ENCODE measurements around the gene CHST3. TPM values are rescaled to one million over a fixed set of nuclear protein-coding genes. Genes with fewer than 3 reads are reported as not detected.

CHST3 gene
- total and polyA plus RNA-seq, 9 of the 15 experiments (the other 6 are each of a cell fraction or from before 2014, with no cell fraction given), result 0.01 to 1.3 (median 0.15) TPM

GRCh38 chr10:72037811-72038210 is 73.6 kb downstream of the CHST3 start:
- no peaks in the 10 kb centered on the region for H3K36me3 ChIP-seq (ENCODE audit: control insufficient read depth, insufficient read depth, low read length)
- no peak for FAIRE-seq
- TF ChIP-seq STAT5B (CRISPR knock-in tag; IDR thresholded peaks at IDR 0.05) (no peak), SMARCB1 (IDR thresholded peaks at IDR 0.05; ENCODE audit: insufficient read length, low read depth) (no peak), ZNF316 (IDR thresholded peaks at IDR 0.05) (no peak), ETS2 (tag; IDR thresholded peaks at IDR 0.05; ENCODE audit: borderline replicate concordance, poor library complexity, severe bottlenecking) (no peak), PATZ1 (CRISPR knock-in tag; IDR thresholded peaks at IDR 0.05; ENCODE audit: borderline replicate concordance) (no peak), STAT5A (IDR thresholded peaks at IDR 0.05; ENCODE audit: borderline replicate concordance, low read length) (no peak)
- no peaks in the 10 kb centered on the region for H3K79me2 ChIP-seq (ENCODE audit: control insufficient read depth, insufficient read depth, low read length)
- no peaks in the 10 kb centered on the region for H3K9me1 ChIP-seq (ENCODE audit: control insufficient read depth, insufficient read depth, low read length)
- H3K9ac ChIP-seq (ENCODE audit: insufficient read depth in 1 of 2, low read depth in 2 of 2, low read length in 2 of 2), result no peak overlapping the region
- ChIA-PET CTCF (ENCODE audit: low intra/inter-chr PET ratio) (no interaction called here), POLR2A (interaction anchor here (0.7 kb wide), 1 partner anchor 11 kb away, joined by 5 read pairs; no protein-coding TSS in a partner anchor)
- H3K9me3 ChIP-seq (replicated peaks; ENCODE audit: control insufficient read depth, insufficient read depth, low read depth, low read length), result no peaks in the 10 kb centered on the region
- no peak for ATAC-seq
- in situ Hi-C loops (cut with MboI), result no loop called here
- H3K27ac ChIP-seq (ENCODE audit: extremely low read depth, low read depth, low read length), result no peak overlapping the region
- DNase-seq (ENCODE audit: extremely low read depth in 1 of 4, low spot score in 3 of 4), result no peak
- H3K4me3 ChIP-seq, result no peak overlapping the region
- H3K27me3 ChIP-seq (ENCODE audit: control insufficient read depth in 2 of 2, insufficient read depth in 2 of 2, low read length in 2 of 2), result peaks cover 0 to 38% of the 10 kb centered on the region in 2 experiments; a peak in 3 of 5 replicates
- BruUV-seq (replicated peaks), result no TSS peak
- H4K20me1 ChIP-seq (replicated peaks; ENCODE audit: control insufficient read depth, insufficient read depth, low read length), result no peaks in the 10 kb centered on the region
- WGBS (ENCODE audit: insufficient coverage, low coverage, missing lambda C conversion rate), result 19% methylated on average over 3 of the region's 3 CpGs
- H3K4me2 ChIP-seq (ENCODE audit: insufficient read depth, low read length), result no peak overlapping the region
- intact Hi-C loops (cut with micrococcal nuclease), result no loop called here
- H3K4me1 ChIP-seq (replicated peaks in 1 of 2; ENCODE audit: control insufficient read depth in 2 of 2, insufficient read depth in 2 of 2, low read length in 2 of 2), result peaks cover 3 to 4% of the 10 kb centered on the region in 2 experiments; a peak in 3 of 5 replicates
- no peak overlapping the region for H2AFZ ChIP-seq (ENCODE audit: low read depth, low read length)

Measured in K562 (cell line).